HepG2 (cell line): ENCODE data around the gene POLR1D.

ENCODE experiments used
- EP300 ChIP-seq, 3 experiments: sonication (generic) in 1 of 3; formaldehyde crosslinking in 1 of 3; IDR thresholded peaks; 2 replicates each; pipeline versions ENCODE4 v1.5.1 to v1.6.1; 2011 to 2020; ENCODE audit warnings: low read depth in 2 of 3, low read length in 2 of 3, borderline replicate concordance in 1 of 3, improper control_type of control experiment in 1 of 3, mild to moderate bottlenecking in 1 of 3, missing genetic modification reagents in 1 of 3, moderate library complexity in 1 of 3
- FOXK2 ChIP-seq: fragments of 450-650 bp; IDR thresholded peaks from 2 replicates; pipeline ENCODE4 v1.6.1; 2016
- NONO ChIP-seq, 2 experiments: fragments of 450-650 bp in 1 of 2; sonication (generic) in 1 of 2; formaldehyde crosslinking in 1 of 2; IDR thresholded peaks in 1 of 2; conservative IDR thresholded peaks in 1 of 2; 2 replicates each; pipeline versions ENCODE4 v1.6.1 to v1.8.0; 2017 to 2022; ENCODE audit warnings: mild to moderate bottlenecking in 1 of 2, missing genetic modification reagents in 1 of 2, moderate library complexity in 1 of 2
- TF ChIP-seq, protein P1 (sequence below): sonication (generic); formaldehyde crosslinking; IDR thresholded peaks from 2 replicates; pipeline ENCODE4 v1.4.0; 2020; ENCODE audit warnings: missing genetic modification reagents
- TF ChIP-seq, protein P2 (sequence below): sonication (generic); formaldehyde crosslinking; IDR thresholded peaks from 2 replicates; pipeline ENCODE4 v1.5.0; 2020; ENCODE audit warnings: mild to moderate bottlenecking, missing genetic modification reagents, moderate library complexity
- TF ChIP-seq, protein P3 (sequence below): sonication (generic); formaldehyde crosslinking; IDR thresholded peaks from 2 replicates; pipeline ENCODE4 v1.5.0; 2020; ENCODE audit warnings: missing genetic modification reagents
- TF ChIP-seq, protein P4 (sequence below): sonication (generic); formaldehyde crosslinking; IDR thresholded peaks from 2 replicates; pipeline ENCODE4 v1.4.0; 2020; ENCODE audit warnings: missing genetic modification reagents, borderline replicate concordance
- TF ChIP-seq, protein P5 (sequence below): sonication (generic); formaldehyde crosslinking; IDR thresholded peaks from 2 replicates; pipeline ENCODE4 v1.4.0; 2020; ENCODE audit warnings: missing genetic modification reagents, borderline replicate concordance

DNA sequence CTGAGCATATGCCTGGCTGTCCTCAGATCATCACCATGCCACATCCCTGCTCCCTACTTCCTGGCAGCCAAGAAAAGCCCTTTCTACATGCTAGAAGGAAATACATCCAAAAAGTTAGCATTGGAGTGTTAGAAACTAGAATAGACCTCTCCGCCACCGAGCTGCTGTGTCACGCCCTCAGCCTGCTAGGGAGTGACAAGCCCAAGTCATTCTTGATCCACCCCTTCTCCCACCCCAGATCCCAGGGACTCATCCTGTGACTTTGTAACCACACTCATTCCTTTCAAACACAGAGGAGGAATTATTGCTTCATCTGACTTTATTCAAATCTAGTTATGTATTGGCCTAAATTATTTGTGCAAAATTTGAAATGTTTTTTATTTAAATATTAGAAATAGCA, 45.3 kb downstream of the POLR1D start:
- TF ChIP-seq NONO (IDR thresholded peaks at IDR 0.05) (no peak), NONO (CRISPR knock-in tag; conservative IDR thresholded peaks at IDR 0.05) (no peak), EP300 (IDR thresholded peaks at IDR 0.05; ENCODE audit: low read depth in 2 of 2, low read length in 2 of 2) (no peak), EP300 (CRISPR knock-in tag; IDR thresholded peaks at IDR 0.05; ENCODE audit: borderline replicate concordance) (no peak), FOXK2 (no peak)
- TF ChIP-seq, protein P1, sequence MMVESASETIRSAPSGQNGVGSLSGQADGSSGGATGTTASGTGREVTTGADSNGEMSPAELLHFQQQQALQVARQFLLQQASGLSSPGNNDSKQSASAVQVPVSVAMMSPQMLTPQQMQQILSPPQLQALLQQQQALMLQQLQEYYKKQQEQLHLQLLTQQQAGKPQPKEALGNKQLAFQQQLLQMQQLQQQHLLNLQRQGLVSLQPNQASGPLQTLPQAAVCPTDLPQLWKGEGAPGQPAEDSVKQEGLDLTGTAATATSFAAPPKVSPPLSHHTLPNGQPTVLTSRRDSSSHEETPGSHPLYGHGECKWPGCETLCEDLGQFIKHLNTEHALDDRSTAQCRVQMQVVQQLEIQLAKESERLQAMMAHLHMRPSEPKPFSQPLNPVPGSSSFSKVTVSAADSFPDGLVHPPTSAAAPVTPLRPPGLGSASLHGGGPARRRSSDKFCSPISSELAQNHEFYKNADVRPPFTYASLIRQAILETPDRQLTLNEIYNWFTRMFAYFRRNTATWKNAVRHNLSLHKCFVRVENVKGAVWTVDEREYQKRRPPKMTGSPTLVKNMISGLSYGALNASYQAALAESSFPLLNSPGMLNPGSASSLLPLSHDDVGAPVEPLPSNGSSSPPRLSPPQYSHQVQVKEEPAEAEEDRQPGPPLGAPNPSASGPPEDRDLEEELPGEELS (CRISPR knock-in tag) = no peak
- TF ChIP-seq, protein P2, sequence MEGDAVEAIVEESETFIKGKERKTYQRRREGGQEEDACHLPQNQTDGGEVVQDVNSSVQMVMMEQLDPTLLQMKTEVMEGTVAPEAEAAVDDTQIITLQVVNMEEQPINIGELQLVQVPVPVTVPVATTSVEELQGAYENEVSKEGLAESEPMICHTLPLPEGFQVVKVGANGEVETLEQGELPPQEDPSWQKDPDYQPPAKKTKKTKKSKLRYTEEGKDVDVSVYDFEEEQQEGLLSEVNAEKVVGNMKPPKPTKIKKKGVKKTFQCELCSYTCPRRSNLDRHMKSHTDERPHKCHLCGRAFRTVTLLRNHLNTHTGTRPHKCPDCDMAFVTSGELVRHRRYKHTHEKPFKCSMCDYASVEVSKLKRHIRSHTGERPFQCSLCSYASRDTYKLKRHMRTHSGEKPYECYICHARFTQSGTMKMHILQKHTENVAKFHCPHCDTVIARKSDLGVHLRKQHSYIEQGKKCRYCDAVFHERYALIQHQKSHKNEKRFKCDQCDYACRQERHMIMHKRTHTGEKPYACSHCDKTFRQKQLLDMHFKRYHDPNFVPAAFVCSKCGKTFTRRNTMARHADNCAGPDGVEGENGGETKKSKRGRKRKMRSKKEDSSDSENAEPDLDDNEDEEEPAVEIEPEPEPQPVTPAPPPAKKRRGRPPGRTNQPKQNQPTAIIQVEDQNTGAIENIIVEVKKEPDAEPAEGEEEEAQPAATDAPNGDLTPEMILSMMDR = no peak
- TF ChIP-seq, protein P3, sequence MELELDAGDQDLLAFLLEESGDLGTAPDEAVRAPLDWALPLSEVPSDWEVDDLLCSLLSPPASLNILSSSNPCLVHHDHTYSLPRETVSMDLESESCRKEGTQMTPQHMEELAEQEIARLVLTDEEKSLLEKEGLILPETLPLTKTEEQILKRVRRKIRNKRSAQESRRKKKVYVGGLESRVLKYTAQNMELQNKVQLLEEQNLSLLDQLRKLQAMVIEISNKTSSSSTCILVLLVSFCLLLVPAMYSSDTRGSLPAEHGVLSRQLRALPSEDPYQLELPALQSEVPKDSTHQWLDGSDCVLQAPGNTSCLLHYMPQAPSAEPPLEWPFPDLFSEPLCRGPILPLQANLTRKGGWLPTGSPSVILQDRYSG (CRISPR knock-in tag) = no peak
- TF ChIP-seq, protein P4, sequence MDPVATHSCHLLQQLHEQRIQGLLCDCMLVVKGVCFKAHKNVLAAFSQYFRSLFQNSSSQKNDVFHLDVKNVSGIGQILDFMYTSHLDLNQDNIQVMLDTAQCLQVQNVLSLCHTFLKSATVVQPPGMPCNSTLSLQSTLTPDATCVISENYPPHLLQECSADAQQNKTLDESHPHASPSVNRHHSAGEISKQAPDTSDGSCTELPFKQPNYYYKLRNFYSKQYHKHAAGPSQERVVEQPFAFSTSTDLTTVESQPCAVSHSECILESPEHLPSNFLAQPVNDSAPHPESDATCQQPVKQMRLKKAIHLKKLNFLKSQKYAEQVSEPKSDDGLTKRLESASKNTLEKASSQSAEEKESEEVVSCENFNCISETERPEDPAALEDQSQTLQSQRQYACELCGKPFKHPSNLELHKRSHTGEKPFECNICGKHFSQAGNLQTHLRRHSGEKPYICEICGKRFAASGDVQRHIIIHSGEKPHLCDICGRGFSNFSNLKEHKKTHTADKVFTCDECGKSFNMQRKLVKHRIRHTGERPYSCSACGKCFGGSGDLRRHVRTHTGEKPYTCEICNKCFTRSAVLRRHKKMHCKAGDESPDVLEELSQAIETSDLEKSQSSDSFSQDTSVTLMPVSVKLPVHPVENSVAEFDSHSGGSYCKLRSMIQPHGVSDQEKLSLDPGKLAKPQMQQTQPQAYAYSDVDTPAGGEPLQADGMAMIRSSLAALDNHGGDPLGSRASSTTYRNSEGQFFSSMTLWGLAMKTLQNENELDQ (CRISPR knock-in tag) = no peak
- TF ChIP-seq, protein P5, sequence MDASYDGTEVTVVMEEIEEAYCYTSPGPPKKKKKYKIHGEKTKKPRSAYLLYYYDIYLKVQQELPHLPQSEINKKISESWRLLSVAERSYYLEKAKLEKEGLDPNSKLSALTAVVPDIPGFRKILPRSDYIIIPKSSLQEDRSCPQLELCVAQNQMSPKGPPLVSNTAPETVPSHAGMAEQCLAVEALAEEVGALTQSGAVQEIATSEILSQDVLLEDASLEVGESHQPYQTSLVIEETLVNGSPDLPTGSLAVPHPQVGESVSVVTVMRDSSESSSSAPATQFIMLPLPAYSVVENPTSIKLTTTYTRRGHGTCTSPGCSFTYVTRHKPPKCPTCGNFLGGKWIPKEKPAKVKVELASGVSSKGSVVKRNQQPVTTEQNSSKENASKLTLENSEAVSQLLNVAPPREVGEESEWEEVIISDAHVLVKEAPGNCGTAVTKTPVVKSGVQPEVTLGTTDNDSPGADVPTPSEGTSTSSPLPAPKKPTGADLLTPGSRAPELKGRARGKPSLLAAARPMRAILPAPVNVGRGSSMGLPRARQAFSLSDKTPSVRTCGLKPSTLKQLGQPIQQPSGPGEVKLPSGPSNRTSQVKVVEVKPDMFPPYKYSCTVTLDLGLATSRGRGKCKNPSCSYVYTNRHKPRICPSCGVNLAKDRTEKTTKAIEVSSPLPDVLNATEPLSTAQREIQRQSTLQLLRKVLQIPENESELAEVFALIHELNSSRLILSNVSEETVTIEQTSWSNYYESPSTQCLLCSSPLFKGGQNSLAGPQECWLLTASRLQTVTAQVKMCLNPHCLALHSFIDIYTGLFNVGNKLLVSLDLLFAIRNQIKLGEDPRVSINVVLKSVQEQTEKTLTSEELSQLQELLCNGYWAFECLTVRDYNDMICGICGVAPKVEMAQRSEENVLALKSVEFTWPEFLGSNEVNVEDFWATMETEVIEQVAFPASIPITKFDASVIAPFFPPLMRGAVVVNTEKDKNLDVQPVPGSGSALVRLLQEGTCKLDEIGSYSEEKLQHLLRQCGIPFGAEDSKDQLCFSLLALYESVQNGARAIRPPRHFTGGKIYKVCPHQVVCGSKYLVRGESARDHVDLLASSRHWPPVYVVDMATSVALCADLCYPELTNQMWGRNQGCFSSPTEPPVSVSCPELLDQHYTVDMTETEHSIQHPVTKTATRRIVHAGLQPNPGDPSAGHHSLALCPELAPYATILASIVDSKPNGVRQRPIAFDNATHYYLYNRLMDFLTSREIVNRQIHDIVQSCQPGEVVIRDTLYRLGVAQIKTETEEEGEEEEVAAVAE (CRISPR knock-in tag) = no peak
